KG1 (cell line): ENCODE data around the gene DDX39A.
A peak's percentile ranks its signal among the peaks of the same experiment; 100 is the strongest.
"Not testable (repeated sequence)": the region's sequence is repeated elsewhere in the genome, so short reads cannot be mapped to it uniquely, and the experiment has no call there.

Source experiments
- DNase-seq: peaks from one replicate; lab custom pipeline; 2025; lab: John Stamatoyannopoulos, UW

Gene DDX39A

GRCh38 chr19:14408491-14409145 lies 10.5 kb downstream of the DDX39A start:
- no peak for DNase-seq

GRCh38 chr19:14407605-14408484 lies 11.3 kb downstream of the DDX39A start:
- no peak for DNase-seq

- DNase-seq, result no peak
Measured at GRCh38 chr19:14406645-14407401, 12.3 kb downstream of the DDX39A start.

GRCh38 chr19:14405758-14406644 lies 13.1 kb downstream of the DDX39A start:
- DNase-seq, result peak; percentile 54

GRCh38 chr19:14405380-14405757 lies 13.8 kb downstream of the DDX39A start:
- no peak for DNase-seq

- DNase-seq, result no peak
Measured at GRCh38 chr19:14404312-14404711, 14.8 kb downstream of the DDX39A start.

- DNase-seq, result not testable (repeated sequence)
Measured at GRCh38 chr19:14403145-14403930, 15.8 kb downstream of the DDX39A start.

- no peak for DNase-seq
Measured at GRCh38 chr19:14402332-14403144, 16.6 kb downstream of the DDX39A start.

- no peak for DNase-seq
Measured at GRCh38 chr19:14401468-14402195, 17.5 kb downstream of the DDX39A start.

GRCh38 chr19:14400951-14401431 lies 18.1 kb downstream of the DDX39A start:
- no peak for DNase-seq

- not testable (repeated sequence) for DNase-seq
Measured at GRCh38 chr19:14397168-14397567, 22.0 kb downstream of the DDX39A start.

- DNase-seq, result not testable (repeated sequence)
Measured at GRCh38 chr19:14396730-14397129, 22.4 kb downstream of the DDX39A start.

- DNase-seq, result no peak
Measured at GRCh38 chr19:14395710-14396336, 23.3 kb downstream of the DDX39A start.

GRCh38 chr19:14395262-14395661 lies 23.9 kb downstream of the DDX39A start:
- DNase-seq, result no peak

- no peak for DNase-seq
Measured at GRCh38 chr19:14394167-14394566, 25.0 kb downstream of the DDX39A start.

- no peak for DNase-seq
Measured at GRCh38 chr19:14393329-14393728, 25.8 kb downstream of the DDX39A start.

- no peak for DNase-seq
Measured at GRCh38 chr19:14391156-14391821, 27.9 kb downstream of the DDX39A start.

- no peak for DNase-seq
Measured at GRCh38 chr19:14390548-14390947, 28.6 kb downstream of the DDX39A start.
